HepG2 (cell line): ENCODE measurements around the gene SMIM1. TPM values are rescaled to one million over a fixed set of nuclear protein-coding genes. Genes with fewer than 3 reads are reported as not detected.
A peak's percentile ranks its signal among the peaks of the same experiment; 100 is the strongest.

ENCODE experiments used
- AGO2 ChIP-seq: fragments of 200-400 bp; formaldehyde crosslinking; optimal IDR thresholded peaks from 2 replicates; pipeline ENCODE3; 2017; ENCODE audit warnings: mild to moderate bottlenecking, low read depth, low read length, moderate library complexity
- JARID2 ChIP-seq: sonication (generic); formaldehyde crosslinking; IDR thresholded peaks from 2 replicates; pipeline ENCODE4 v1.8.1; 2023; ENCODE audit warnings: missing genetic modification reagents, inconsistent platforms; ENCODE audit not compliant: insufficient replicate concordance
- MXI1 ChIP-seq: IDR thresholded peaks from 3 replicates; pipeline ENCODE4 v1.6.1; 2012; ENCODE audit warnings: low read depth, low read length, inconsistent platforms, borderline replicate concordance
- PHF20 ChIP-seq: sonication (generic); formaldehyde crosslinking; IDR thresholded peaks from 2 replicates; pipeline ENCODE4 v1.5.0; 2020; ENCODE audit warnings: mild to moderate bottlenecking, missing genetic modification reagents
- SNAI1 ChIP-seq: sonication (generic); formaldehyde crosslinking; IDR thresholded peaks from 2 replicates; pipeline ENCODE4 v1.5.0; 2020; ENCODE audit warnings: mild to moderate bottlenecking, missing genetic modification reagents, borderline replicate concordance
- TBX3 ChIP-seq: fragments of 450-650 bp; IDR thresholded peaks from 2 replicates; pipeline ENCODE4 v1.6.1; 2017; ENCODE audit warnings: antibody characterized with exemption, mild to moderate bottlenecking, inconsistent platforms, borderline replicate concordance
- ZNF256 ChIP-seq: sonication (generic); formaldehyde crosslinking; conservative IDR thresholded peaks from 2 replicates; pipeline ENCODE4 v1.4.0; 2020; ENCODE audit warnings: missing genetic modification reagents
- ZNF552 ChIP-seq: sonication (generic); formaldehyde crosslinking; IDR thresholded peaks from 2 replicates; pipeline ENCODE4 v1.9.0; 2022; ENCODE audit warnings: missing genetic modification reagents, mild to moderate bottlenecking, borderline replicate concordance
- ZNF615 ChIP-seq: sonication (generic); formaldehyde crosslinking; IDR thresholded peaks from 2 replicates; pipeline ENCODE4 v1.5.0; 2020; ENCODE audit warnings: mild to moderate bottlenecking, missing genetic modification reagents, borderline replicate concordance
- polyA plus RNA-seq, 8 experiments: library from polyadenylated mRNA; depleted of rRNA in 3 of 8; stranded (reverse) in 7 of 8; unstranded in 1 of 8; fragments of >200 nt; fragmentation: Illumina TruSeq in 4 of 8; extraction: Trizol in 4 of 8; gene quantifications; 2 replicates each; pipeline versions ENCODE4 v1.2.1 to v1.2.3, GENCODE V29; 2011 to 2016; ENCODE audit warnings: low read depth in 4 of 8, missing spikeins in 1 of 8, mixed read lengths in 1 of 8; ENCODE audit not compliant: insufficient read depth in 1 of 8
- total RNA-seq, 5 experiments: library from RNA; depleted of rRNA; stranded (reverse); fragments of >200 nt; fragmentation: Illumina TruSeq; extraction: Trizol; gene quantifications; 2 replicates each; pipeline ENCODE4 v1.2.3, GENCODE V29; 2016; ENCODE audit warnings: low read depth in 1 of 5
- TF ChIP-seq, protein P1 (sequence below): fragments of 450-650 bp; IDR thresholded peaks from 2 replicates; pipeline ENCODE4 v1.6.1; 2017; ENCODE audit warnings: mild to moderate bottlenecking
- TF ChIP-seq, protein P2 (sequence below): IDR thresholded peaks from 2 replicates; pipeline ENCODE4 v1.6.1; 2016; ENCODE audit warnings: missing genetic modification reagents, missing compliant biosample characterization
- TF ChIP-seq, protein P3 (sequence below): sonication (generic); formaldehyde crosslinking; IDR thresholded peaks from 2 replicates; pipeline ENCODE4 v1.4.0; 2020; ENCODE audit warnings: missing genetic modification reagents
- TF ChIP-seq, protein P4 (sequence below): sonication (generic); formaldehyde crosslinking; IDR thresholded peaks from 2 replicates; pipeline ENCODE4 v1.8.0; 2022; ENCODE audit warnings: missing genetic modification reagents, mild to moderate bottlenecking, borderline replicate concordance
- TF ChIP-seq, protein P5 (sequence below): sonication (generic); formaldehyde crosslinking; IDR thresholded peaks from 2 replicates; pipeline ENCODE4 v1.4.0; 2020; ENCODE audit warnings: mild to moderate bottlenecking, missing genetic modification reagents
- TF ChIP-seq, protein P6 (sequence below): sonication (generic); formaldehyde crosslinking; IDR thresholded peaks from 2 replicates; pipeline ENCODE4 v1.8.1; 2023; ENCODE audit warnings: mild to moderate bottlenecking, moderate library complexity, missing genetic modification reagents

SMIM1 gene
- total and polyA plus RNA-seq, 2 of the 13 experiments (the other 11 are each of a cell fraction or from before 2014, with no cell fraction given) = 12.4 to 56.3 TPM

DNA sequence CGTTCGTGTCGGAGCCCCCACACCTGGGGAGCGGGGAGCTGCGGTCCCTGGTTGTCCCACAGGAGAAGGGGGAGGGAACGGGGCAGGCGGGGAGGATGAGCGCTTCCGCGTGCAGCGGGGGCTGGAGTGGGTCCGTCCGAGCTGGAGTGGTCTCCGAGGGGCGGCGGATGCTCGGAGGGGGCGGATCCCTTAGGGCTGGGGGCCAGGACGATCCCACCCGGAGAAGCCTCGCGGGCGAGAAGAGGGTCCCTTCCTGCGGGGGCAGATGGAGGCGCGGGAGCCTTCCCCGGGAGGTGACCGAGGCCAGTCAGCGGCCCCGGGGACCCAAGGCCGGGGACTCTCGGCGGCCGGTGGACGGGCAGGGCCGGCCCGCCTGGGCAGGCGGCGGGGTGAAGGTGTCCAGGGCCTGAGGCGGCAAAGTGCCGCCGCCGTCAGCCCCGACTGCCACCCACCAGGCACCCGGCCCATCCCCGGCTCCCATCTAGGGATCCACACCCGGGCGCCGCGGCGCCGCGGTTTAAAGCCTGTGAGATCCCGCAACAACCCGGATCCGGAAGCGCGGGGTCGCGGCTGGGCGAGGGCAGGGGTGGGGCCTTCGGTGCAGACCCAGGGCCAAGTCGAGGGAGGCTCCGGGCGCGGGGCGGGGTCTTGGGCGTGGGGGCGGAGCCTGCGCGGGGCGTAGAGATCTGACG, 25.6 kb upstream of the SMIM1 start (continued):
- TF ChIP-seq, protein P1, sequence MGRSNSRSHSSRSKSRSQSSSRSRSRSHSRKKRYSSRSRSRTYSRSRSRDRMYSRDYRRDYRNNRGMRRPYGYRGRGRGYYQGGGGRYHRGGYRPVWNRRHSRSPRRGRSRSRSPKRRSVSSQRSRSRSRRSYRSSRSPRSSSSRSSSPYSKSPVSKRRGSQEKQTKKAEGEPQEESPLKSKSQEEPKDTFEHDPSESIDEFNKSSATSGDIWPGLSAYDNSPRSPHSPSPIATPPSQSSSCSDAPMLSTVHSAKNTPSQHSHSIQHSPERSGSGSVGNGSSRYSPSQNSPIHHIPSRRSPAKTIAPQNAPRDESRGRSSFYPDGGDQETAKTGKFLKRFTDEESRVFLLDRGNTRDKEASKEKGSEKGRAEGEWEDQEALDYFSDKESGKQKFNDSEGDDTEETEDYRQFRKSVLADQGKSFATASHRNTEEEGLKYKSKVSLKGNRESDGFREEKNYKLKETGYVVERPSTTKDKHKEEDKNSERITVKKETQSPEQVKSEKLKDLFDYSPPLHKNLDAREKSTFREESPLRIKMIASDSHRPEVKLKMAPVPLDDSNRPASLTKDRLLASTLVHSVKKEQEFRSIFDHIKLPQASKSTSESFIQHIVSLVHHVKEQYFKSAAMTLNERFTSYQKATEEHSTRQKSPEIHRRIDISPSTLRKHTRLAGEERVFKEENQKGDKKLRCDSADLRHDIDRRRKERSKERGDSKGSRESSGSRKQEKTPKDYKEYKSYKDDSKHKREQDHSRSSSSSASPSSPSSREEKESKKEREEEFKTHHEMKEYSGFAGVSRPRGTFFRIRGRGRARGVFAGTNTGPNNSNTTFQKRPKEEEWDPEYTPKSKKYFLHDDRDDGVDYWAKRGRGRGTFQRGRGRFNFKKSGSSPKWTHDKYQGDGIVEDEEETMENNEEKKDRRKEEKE = no peak
- TF ChIP-seq JARID2 (CRISPR knock-in tag) (no peak), MXI1 (peak; percentile 37; the same call in 1 of the 3 replicates), AGO2 (peak; percentile 36), PHF20 (CRISPR knock-in tag) (peak; percentile 84), ZNF256 (CRISPR knock-in tag) (no peak), ZNF615 (CRISPR knock-in tag) (no peak), TBX3 (no peak), ZNF552 (CRISPR knock-in tag) (no peak), SNAI1 (CRISPR knock-in tag) (no peak)
- TF ChIP-seq, protein P2, sequence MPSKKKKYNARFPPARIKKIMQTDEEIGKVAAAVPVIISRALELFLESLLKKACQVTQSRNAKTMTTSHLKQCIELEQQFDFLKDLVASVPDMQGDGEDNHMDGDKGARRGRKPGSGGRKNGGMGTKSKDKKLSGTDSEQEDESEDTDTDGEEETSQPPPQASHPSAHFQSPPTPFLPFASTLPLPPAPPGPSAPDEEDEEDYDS (CRISPR knock-in tag) = peak; percentile 59
- TF ChIP-seq, protein P3, sequence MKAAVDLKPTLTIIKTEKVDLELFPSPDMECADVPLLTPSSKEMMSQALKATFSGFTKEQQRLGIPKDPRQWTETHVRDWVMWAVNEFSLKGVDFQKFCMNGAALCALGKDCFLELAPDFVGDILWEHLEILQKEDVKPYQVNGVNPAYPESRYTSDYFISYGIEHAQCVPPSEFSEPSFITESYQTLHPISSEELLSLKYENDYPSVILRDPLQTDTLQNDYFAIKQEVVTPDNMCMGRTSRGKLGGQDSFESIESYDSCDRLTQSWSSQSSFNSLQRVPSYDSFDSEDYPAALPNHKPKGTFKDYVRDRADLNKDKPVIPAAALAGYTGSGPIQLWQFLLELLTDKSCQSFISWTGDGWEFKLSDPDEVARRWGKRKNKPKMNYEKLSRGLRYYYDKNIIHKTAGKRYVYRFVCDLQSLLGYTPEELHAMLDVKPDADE (CRISPR knock-in tag) = no peak
- TF ChIP-seq, protein P4, sequence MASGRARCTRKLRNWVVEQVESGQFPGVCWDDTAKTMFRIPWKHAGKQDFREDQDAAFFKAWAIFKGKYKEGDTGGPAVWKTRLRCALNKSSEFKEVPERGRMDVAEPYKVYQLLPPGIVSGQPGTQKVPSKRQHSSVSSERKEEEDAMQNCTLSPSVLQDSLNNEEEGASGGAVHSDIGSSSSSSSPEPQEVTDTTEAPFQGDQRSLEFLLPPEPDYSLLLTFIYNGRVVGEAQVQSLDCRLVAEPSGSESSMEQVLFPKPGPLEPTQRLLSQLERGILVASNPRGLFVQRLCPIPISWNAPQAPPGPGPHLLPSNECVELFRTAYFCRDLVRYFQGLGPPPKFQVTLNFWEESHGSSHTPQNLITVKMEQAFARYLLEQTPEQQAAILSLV (CRISPR knock-in tag) = peak; percentile 22; the same call in 1 of the 2 replicates
- TF ChIP-seq, protein P5, sequence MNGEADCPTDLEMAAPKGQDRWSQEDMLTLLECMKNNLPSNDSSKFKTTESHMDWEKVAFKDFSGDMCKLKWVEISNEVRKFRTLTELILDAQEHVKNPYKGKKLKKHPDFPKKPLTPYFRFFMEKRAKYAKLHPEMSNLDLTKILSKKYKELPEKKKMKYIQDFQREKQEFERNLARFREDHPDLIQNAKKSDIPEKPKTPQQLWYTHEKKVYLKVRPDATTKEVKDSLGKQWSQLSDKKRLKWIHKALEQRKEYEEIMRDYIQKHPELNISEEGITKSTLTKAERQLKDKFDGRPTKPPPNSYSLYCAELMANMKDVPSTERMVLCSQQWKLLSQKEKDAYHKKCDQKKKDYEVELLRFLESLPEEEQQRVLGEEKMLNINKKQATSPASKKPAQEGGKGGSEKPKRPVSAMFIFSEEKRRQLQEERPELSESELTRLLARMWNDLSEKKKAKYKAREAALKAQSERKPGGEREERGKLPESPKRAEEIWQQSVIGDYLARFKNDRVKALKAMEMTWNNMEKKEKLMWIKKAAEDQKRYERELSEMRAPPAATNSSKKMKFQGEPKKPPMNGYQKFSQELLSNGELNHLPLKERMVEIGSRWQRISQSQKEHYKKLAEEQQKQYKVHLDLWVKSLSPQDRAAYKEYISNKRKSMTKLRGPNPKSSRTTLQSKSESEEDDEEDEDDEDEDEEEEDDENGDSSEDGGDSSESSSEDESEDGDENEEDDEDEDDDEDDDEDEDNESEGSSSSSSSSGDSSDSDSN = peak; percentile 74
- TF ChIP-seq, protein P6, sequence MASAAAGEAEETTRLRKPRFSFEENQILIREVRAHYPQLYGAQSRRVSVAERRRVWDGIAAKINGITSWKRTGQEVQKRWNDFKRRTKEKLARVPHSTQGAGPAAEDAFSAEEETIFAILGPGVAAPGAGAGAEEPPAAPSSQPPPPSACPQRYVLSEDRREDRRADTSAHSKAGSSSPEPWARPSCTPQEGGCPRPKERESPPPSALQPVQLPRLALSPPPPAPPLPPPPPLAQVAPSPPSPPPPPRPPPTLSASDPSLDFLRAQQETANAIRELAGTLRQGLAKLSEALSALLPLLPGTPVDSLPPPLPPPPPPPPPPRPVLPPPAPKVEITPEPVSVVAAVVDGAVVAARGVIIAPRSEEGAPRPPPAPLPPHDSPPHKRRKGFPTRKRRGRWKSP (CRISPR knock-in tag) = no peak
